GM19372 (cell line): ENCODE results near the gene CAPN10.

Experiments used
- ATAC-seq: cut with Tn5 transposase; IDR thresholded peaks from one replicate; pipeline ENCODE4 v1.9.1; 2021; ENCODE audit warnings: mild to moderate bottlenecking, low read depth, moderate library complexity; ENCODE audit not compliant: unreplicated experiment

Gene CAPN10

DNA sequence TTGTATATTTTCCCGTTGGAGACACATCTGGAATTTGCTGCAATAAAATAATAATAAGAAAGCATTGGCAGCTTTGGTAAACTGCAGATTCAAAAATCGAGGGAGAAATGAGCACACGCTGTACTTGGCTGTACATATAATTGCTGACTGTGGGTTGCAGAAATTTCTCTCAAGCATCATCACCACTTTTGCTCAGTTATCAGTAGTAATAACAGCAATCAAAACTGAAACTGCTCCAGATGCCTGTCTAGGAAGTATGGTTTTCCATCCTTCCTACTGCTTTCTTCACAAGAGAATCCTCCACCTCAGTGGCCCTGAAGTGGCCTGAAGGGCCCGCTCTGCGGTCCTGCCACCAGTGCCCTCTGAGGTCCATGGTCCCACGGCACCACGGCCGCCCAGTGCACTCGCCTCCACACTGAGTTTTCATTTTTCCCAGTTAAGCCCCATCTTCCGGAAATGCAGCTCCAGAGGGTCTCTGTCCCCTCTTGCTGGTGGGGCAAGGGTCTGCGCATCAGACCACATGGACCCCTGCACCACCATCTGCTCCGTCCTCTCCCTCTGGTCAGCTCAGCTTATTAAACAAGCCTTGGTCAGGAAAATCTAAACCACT lies 22.5 kb upstream of the CAPN10 start:
- no peak for ATAC-seq

DNA sequence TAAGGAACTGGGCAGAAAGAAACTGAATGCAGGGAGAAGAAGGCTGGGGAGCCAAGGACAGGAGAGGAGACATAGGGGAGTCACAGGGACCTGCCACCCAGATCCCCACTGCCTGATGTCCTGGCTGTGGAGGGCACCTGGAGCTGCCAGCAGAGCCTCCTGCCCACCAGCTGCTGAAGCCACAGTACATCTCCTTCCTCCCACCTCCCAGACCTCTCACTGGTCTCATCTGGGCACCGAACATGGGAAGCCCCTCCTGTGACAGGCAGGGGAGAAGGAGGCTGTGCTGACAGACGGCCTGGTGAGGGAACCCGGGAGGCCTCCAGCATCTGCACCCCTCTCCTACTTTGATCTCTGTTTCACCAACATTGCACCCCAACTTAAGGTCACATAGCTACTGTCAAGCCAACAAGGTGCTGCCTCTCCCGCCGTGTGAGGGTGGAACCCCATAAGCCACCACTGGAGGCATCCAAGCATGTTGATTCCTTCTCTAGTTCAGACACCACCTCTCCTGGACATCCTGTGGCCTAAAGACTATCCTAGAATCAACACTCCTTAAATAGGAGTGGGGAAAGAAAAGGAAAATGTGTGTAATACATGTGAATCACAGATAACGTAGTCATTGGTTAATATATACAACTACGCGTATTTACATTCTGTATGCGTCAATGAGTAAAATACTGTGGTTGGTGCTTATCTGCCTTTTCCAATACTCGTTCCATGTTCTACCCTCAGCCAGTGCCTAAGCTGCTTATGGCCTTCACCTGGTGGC lies 21.8 kb upstream of the CAPN10 start:
- ATAC-seq = no peak

DNA sequence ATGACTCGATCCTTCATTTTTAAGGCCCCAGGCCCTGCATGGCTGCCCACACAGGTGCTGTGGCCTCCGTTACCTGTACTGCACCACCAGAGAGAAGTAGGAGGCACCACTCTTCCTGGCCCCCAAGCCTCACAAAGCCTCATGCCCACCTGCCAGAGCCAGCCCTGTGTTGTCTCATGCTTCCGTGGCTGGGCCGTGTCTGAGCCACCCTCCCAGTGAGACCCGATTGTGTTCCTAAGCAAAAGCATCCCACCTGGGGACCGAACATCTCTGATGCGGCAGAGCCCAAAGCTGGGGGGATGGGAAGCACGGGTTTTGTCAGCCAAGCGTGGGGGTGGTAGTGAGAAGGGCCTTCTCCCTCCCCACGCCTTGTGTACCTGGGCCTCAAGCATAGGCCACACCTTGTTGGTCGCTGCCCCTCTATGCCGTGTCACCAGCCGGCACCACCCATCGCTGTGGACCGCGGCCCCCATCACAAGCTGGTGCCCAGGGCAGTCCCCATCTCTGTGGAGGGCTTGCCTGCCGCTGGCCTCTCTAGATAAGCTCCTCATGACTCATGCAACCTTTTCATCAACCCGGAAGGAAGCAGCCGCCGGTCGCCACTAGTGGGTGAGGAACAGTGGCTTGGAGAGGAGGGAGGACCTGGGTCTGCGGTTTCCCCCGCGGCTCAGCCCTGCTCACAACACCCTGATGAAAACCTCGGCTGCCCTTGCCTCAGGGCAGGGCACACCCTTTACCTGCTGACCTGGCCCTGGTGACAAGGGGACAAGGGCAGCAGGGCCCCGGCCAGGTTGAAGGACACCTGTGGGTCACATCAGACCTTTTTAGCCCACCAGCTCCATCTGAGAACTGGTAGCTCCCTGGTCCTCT lies 21.0 kb upstream of the CAPN10 start:
- peak; percentile 18 for ATAC-seq

DNA sequence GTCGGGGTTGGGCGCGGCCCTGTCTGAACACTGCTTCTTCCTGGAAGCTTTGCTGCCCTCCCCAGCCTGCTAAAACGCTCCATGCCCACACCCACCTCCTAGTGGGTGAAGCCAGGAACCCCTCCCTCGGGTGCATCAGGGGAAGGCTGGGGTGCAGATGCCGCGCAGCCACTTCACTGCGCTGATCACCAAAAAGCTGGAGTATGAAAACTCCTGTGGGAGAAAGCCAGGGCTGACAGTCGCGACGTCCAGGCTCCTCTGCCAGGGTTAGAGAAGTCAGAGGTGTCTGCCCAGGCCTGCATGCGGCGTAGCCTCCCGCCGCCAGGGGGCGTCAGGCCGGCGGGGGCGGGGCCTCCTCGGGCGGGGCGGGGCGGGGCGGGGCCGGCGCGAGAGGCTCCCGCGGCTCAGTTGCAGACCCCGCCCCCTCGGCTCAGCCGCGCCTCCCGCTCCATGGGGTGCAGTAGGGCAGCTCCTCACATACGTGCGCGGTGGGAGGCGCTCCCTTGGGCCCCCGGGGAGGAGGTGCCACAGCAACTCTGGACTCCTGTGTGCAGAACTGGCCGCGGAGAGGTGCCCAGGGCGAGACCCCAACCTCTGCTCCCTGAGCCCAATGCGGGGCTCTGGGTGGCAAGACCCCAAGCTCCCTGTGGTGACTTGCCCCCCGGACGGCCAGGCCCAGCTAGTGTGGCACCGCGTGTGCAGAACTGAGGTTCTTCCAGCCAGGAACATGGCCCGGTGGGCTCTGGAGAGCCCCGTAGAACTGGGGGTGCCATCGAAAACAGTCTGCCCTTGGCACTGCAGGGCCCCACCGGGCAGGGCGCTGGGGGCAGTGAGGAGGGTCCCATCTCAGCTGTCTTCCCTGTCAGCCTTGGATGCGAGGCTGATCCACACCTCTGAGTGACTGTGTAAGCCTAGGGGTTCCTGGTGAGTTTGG lies 20.1 kb upstream of the CAPN10 start:
- peak; percentile 46 for ATAC-seq

DNA sequence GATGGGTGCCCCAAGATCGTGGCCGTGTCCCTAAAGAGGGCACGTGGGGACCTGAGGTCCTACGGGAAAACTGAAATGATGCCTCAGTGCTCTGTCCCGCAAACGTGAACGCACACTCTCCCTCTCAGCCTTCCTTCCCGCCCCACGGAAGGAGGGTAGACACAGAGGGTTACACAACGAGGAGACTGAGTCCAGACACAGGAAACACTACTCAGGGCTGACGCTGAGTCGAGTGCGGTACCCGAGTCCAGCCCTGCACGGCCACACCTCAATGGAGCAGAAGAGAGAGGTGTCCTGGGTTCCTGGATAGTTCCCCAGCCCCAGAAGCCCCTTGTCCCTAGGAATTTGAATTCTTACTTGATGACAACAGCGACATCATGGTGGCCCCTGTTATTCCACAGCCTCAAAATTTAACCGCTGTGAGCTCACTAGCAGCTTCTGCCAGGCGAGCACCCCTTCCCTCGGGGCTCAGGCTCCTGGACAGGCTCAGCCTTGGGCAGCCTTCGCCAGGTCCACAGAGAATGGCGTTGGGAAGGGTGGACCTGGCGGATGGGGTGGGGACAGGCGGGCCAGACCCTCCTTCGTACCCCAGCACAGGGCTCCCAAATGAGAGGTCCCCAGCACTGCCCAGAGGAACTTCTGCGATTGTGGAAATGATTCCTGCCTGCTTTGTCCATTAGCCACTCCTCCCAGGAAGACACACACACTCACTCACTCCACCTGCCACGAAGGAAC lies 19.2 kb upstream of the CAPN10 start:
- ATAC-seq = no peak

DNA sequence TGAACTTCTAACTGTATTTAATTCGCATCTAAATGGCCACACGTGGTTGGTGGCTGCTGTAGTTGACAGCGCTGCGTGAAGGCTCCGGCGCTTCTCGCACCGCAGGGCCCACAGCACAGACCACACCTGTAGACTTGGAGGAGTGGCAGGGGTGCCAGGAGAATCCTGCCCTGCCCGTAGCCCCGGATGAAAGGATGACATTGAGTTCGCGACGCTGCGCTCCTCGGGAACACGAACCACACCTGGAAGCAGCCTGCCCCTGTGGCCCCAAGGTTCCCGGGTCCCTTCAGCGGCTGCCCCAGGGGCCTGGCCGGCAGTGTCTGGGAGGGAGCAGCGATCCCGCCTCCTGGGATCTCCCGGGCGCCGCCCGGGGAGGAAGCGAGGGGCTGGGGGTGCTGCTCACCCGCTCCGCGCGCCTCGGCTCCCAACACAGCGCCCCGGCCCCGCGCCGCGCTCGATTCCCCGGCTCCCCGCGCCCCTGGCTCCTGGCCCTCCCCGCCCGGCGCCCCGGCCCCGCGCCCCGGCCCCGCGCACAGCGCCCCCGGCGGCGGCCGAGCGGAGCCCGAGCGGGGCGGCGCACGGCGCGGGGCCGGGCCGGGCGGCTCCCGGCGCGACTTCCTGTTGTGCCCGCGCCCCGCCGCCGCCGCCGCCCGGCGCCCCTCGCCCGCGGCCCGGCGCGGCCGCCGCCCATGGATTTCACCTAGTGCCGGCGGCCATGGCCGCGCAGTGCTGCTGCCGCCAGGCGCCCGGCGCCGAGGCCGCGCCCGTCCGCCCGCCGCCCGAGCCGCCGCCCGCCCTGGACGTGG lies 18.5 kb upstream of the CAPN10 start, which contains the start of gene RNPEPL1:
RNPEPL1 (plus strand) TSS at position 613 of the 806 bp plus-strand sequence; CDS start at position 716, 103 bp downstream.
- ATAC-seq = peak; percentile 34

DNA sequence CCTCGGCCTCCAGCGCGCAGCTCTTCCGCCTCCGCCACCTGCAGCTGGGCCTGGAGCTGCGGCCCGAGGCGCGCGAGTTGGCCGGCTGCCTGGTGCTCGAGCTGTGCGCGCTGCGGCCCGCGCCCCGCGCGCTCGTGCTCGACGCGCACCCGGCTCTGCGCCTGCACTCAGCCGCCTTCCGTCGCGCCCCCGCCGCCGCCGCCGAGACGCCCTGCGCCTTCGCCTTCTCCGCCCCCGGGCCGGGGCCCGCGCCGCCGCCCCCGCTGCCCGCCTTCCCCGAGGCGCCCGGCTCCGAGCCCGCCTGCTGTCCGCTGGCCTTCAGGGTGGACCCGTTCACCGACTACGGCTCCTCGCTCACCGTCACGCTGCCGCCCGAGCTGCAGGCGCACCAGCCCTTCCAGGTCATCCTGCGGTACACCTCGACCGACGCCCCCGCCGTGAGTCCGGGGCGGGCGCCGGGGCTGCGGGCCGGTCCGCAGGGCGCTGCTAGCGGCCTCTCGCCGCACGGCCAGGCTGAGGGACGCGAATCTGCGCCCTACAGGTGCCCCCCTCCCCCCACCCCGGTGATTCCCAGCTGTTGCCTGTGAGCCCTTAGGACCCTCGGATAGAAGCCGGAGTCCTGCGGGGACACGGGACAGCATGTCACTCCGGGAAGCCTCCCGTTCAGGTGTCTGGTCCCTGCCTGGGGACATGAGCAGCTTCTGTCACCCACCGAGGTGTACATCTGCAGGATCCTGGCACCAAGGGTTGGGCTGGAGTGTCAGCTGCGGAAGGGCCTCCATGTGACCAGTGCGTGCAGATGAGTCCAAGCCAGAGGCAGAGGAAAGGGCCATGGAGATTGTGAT lies 17.6 kb upstream of the CAPN10 start:
- peak; percentile 19 for ATAC-seq

DNA sequence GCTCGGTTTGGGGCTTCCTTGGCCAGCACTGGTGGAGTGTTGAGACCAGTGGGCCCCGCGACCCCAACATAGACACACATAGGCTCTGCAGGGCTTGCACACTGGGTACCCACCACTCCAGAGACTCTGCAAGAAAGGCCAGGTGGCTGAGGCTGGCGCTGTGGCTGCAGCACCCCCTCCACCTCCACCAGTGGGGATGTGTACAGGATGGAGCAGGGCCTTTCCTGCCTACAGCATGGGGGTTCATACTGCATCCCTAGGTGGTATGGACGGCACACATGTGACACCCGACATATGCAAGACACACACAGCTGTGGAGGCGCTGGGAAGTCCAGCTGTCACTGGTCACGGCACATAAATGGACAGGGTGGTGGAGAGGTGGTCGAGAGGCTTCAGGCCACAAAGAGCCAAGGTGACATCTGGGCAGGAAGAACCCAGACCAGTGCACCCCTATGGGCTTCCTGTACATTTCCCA lies 17.0 kb upstream of the CAPN10 start:
- no peak for ATAC-seq

DNA sequence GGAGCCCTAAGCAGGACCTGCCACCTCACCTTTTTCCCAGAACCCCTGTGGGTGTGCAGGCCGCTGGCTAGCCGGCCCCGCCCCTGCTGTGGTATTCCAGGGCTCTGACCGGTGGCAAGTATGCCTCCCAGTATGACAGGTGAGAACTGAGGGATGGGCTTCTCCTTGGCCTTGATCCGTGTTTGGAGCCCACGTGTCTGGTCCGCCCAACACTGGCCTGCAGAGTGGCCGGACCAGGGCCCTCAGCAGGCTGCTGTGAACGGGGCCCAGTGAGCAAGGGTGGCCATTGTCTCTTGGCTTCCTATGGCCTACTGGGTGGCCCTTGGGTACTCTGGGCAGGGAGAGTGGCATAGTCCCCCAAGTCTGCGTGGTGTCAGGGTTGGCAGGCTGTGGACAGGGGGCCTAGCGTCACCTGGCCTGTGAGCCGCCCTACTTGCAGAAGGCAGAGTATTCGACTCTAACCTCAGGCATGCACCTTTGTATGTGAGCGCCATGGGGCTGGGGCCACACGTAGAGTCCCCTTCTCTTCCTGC lies 16.5 kb upstream of the CAPN10 start:
- no peak for ATAC-seq

DNA sequence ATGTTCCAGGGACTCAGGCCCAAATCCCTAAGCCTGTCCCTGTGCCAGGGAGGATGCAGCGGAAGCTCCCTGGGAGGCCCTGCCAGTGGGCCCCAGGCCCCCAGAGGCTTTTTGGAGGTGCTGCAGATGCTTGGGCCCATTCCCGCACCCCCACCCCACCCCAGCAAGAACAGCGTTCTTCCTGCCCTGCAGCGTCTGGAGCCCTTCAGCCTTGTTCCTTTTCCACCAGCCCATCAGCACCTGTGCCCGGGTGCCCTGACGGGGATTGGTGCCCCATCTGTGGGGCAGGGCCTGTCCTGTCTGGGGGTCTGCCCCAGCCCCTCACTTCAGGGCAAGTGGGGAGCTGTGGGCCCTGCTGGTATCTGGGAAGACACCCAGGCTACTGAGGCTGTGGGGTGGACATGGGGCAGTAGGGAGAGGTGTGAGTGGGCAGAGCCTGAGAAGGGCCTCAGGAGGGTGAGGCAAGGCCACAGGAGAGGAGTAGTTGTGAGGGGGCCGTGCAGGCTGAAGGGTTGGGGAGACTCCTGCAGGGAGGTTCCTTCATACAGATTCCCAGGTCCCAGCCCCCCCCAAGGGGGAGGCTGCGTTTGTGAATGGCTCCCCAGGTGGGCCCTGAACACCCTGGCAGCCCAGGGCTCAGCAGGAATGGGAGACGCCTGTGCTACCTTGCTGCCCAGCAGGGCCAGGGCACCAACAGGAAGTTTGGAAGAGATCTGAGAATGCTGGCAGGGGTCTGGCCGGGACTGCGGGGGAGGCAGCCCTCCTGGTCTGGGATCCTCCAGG lies 15.8 kb upstream of the CAPN10 start:
- no peak for ATAC-seq

DNA sequence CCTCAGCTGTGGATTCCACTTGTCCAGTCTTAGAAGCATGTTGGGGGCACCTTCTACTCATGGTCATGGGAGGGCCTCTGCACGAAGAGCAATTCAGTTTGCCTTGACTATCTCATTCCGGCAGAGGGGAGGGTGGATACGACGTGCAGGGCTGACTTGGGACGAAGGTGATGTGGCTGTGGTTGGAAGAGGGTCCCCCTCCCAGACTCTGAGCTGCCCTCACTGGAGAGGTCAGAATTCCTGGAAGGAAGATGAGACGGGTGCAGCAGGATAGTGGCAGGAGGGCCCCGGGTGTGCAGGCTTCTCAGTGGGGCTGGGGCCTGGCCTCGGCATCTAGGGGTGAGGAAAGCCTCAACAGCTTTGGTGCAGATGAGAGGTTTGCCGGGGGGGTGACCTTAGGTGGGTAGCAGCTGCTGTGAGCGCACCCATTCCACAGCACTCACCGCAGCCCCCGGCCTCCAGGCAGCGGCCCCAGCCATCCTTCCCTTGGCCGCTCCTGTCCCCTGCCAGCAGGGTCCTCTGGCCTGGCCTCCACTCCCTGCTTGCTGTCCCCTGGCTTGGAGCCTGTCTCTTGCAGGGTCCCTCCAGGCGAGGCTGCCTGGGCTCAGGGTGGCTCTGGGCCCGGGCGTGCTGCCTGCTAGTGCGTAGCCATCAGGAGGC lies 15.1 kb upstream of the CAPN10 start:
- ATAC-seq = no peak

DNA sequence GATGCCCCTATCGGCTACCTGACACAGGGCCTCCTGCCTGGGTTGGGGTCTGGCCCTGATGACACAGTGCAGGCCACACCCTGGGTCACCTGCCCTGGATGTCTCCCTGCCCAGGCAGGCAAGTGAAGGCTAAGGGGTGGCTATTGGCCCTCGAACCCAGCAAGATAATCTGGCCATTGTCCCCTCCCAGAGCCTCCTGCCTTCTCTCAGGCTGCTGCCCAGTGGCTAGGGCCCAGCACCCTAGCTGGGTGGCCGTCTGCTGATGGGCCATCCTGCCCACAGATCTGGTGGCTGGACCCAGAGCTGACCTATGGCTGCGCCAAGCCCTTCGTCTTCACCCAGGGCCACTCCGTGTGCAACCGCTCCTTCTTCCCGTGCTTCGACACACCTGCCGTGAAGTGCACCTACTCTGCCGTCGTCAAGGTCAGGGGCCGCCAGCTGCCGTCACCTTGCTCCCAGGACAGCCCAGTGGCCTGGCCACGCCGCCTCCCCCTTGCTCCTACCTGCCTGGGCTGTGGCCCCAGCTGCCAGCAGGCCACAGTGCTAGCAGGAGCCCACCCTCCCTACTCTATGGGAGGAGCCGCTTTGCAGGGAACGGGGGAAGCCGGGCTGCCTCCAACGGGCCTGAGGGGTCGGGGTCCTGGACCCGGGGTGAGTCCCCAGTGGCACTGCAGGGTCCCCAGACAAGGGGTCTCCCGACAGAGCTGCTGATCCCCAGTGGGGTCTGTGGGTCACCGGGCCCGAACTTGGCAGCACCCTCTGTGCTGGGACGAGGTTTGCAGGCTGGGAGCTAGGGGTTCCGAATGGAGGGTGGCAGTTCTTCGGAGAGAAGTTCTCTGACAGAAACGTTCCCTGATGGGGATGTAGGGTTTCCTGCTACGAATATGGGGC lies 14.1 kb upstream of the CAPN10 start:
- ATAC-seq = no peak

DNA sequence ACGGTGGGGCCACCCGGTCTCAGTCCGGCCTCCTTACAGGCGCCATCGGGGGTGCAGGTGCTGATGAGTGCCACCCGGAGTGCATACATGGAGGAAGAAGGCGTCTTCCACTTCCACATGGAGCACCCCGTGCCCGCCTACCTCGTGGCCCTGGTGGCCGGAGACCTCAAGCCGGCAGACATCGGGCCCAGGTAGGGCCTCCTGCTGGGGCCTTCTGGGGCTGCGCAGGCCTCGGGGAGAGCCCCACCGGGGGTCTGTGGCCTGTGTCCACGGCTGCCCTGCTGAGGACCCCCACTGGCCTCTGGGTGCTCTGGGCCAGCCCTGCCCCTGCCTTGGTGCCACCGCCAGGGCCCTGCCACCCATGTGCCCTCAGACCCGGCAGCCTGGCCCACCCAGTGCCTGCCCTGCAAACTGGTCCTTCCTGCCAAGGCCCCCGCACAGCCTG lies 13.4 kb upstream of the CAPN10 start:
- ATAC-seq = no peak

DNA sequence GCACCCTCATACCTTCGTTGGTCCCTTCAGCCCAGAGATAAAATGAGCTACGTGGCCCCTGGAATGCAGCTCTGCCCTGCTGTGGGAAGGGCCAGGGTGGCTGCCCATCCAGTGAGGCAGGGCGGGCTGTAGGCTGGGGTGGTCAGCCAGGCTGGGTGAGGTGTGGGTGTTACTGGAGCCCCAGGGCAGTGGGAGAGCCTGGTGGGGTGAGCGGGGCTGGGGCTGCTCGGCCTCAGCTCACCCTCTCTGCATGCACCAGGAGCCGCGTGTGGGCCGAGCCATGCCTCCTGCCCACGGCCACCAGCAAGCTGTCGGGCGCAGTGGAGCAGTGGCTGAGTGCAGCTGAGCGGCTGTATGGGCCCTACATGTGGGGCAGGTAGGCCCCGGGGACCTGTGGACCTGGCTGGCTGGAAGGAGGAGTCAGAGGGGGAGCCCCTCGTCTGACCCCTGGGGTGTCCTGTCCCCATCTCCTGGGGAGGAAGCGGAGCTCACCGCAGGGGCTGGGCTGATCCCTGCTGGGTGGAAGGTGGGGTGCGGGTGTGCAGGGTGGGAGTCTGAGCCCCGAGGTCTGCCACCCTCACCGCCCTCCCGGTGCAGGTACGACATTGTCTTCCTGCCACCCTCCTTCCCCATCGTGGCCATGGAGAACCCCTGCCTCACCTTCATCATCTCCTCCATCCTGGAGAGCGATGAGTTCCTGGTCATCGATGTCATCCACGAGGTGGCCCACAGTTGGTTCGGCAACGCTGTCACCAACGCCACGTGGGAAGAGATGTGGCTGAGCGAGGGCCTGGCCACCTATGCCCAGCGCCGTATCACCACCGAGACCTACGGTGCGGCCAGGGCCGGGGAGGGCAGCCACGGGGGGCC lies 12.8 kb upstream of the CAPN10 start:
- no peak for ATAC-seq
